Loucy (cell line): ENCODE results near the gene OR6J1.

Experiments used
- CTCF ChIP-seq: fragments of 200-600 bp; sonication (generic); conservative IDR thresholded peaks from 2 replicates; pipeline ENCODE4 v1.5.1; 2014; ENCODE audit warnings: mild to moderate bottlenecking, antibody characterized with exemption, low read length
- EZH2phosphoT487 ChIP-seq: fragments of 200-600 bp; IDR thresholded peaks from 2 replicates; pipeline ENCODE4 v1.6.1; 2018; ENCODE audit warnings: antibody characterized with exemption, mild to moderate bottlenecking, moderate library complexity, borderline replicate concordance

GRCh38 chr14:22660654-22661053 is 16.5 kb upstream of the OR6J1 start:
- TF ChIP-seq EZH2phosphoT487 (no peak), CTCF (no peak)
